ENCODE results near the gene KIF20A. TPM values are rescaled to one million over a fixed set of nuclear protein-coding genes. Genes with fewer than 3 reads are reported as not detected.

Gene KIF20A
- total RNA-seq, 4 donors from 2014 or later: 5.7 to 22.7 (median 17.8) TPM

DNA sequence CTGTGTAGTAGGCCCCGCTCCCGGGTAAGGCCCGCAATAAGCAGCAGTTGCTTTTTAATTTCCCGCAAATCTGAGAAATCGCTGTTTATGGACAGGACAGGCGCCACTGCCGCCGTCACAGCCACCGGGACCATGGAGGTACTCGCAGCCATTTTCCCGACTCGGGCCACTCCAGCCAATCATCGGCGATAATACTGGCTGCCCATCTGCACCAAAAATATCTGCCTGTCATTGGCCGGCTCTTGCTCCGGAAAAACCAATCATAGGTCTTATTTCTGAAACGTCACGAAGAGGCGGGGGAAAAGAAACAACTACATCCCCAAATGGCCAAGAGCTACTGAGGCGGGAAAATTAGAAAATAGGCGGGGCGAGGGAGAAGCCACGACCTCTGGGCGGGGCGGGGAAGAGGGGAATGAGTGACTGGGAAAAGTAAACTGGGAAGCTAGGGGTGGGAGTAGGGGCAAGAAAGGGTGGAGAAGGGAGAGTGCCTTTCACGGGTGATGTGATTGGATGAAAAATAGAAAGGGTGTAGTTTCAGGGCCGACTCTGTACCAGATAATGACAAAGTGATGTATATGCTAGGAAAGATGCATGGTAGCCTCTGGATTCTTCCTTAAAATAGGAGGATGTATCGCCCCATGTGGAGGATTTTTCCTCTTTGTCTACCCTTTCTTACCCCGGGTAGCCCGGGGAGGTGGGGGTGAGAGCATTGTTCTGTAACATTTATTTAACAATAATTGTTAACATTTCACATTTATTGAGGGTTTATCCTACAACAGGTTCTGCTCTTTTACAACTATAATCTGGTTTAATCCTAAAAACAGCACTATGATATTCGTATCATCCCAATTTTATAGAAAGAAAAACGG is 34.5 kb downstream of the KIF20A start, which contains the start of gene CDC23:
Gene CDC23, minus strand, starts transcription at position 163 of the 869 bp plus-strand sequence. Its CDS starts 11 bp downstream, at position 152.
- TF ChIP-seq, protein P1, sequence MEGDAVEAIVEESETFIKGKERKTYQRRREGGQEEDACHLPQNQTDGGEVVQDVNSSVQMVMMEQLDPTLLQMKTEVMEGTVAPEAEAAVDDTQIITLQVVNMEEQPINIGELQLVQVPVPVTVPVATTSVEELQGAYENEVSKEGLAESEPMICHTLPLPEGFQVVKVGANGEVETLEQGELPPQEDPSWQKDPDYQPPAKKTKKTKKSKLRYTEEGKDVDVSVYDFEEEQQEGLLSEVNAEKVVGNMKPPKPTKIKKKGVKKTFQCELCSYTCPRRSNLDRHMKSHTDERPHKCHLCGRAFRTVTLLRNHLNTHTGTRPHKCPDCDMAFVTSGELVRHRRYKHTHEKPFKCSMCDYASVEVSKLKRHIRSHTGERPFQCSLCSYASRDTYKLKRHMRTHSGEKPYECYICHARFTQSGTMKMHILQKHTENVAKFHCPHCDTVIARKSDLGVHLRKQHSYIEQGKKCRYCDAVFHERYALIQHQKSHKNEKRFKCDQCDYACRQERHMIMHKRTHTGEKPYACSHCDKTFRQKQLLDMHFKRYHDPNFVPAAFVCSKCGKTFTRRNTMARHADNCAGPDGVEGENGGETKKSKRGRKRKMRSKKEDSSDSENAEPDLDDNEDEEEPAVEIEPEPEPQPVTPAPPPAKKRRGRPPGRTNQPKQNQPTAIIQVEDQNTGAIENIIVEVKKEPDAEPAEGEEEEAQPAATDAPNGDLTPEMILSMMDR (IDR thresholded peaks at IDR 0.05): no peak
- peak in 1 of 4 donors; percentile 66 for TF ChIP-seq POLR2A (IDR thresholded peaks at IDR 0.05)
- intact Hi-C loops (cut with DNase I): no loop called here
- Histone ChIP-seq H3K9me3 (no peaks in the 10 kb centered on the region), H3K4me1 (peaks cover 11 to 35% (median 17%) of the 10 kb centered on the region in 3 donors), H3K27ac (peak within 1 kb of the TSS; percentile 87 to 92 (median 90)), H3K36me3 (peaks cover 0 to 20% (median 0%) of the 10 kb centered on the region in 3 donors), H3K4me3 (peak within 1 kb of the TSS; percentile 74 to 96 (median 90)), H3K27me3 (no peaks in the 10 kb centered on the region)
- DNase-seq: peak; percentile 73
- 1 to 2% methylated on average over 19 to 24 of the region's 32 CpGs for WGBS, 2 donors

DNA sequence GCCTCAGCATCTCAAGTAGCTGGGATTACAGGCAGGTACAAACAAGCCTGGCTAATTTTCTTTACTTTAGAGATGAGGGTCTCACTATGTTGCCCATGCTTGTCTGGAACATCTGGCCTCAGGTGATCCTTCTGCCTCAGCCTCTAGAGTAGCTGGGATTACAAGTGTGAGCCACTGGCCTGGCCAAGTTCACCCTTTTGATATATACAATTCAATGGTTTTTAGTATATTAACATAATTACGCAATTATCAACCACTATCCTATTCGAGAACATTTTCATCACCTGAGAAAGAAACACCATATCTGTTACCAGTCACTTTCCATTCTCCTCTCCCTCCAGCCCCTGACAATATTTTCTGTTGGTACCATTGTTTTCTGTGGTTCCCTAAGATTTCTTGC is 37.9 kb downstream of the KIF20A start:
- DNase-seq: no peak
- Histone ChIP-seq H3K4me1 (peaks cover 11 to 19% (median 13%) of the 10 kb centered on the region in 3 donors), H3K27ac (no peak overlapping the region), H3K9me3 (no peaks in the 10 kb centered on the region), H3K27me3 (no peaks in the 10 kb centered on the region), H3K4me3 (no peak overlapping the region), H3K36me3 (no peaks in the 10 kb centered on the region)
- intact Hi-C loops (cut with DNase I): no loop called here
- TF ChIP-seq, protein P1 (IDR thresholded peaks at IDR 0.05): no peak
- no peak for TF ChIP-seq POLR2A (IDR thresholded peaks at IDR 0.05)
- WGBS, 2 donors: 73 to 76% methylated on average over 2 of the region's 2 CpGs

DNA sequence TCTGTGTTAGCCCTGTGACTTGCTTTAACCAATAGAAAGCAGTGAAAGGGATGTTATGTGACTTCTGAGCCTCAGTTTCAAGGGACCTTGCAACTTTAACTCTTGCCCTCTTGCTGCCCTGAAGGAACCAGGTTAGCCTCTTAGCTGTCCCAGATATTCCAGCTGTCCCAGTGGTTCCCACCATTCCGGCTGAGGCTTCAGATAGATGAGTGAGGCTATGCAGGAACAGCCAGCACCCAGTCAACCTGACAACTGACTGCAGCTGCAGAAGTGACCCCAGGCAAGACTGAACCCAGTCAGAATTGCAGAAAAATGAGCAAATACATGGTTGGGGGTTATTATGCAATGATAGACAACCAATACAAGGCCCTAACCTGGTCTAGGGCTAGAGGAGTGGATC is 44.6 kb downstream of the KIF20A start:
- Histone ChIP-seq H3K4me3 (no peak overlapping the region), H3K9me3 (peaks cover 0 to 13% (median 4%) of the 10 kb centered on the region in 3 donors), H3K4me1 (no peaks in the 10 kb centered on the region), H3K27me3 (no peaks in the 10 kb centered on the region), H3K36me3 (no peaks in the 10 kb centered on the region), H3K27ac (no peak overlapping the region)
- no peak for TF ChIP-seq POLR2A (IDR thresholded peaks at IDR 0.05)
- TF ChIP-seq, protein P1 (IDR thresholded peaks at IDR 0.05): no peak
- whole genome bisulfite sequencing, 2 donors: 83% methylated on average over 1 of the region's 1 CpG; no CpG with 5 or more reads in 1 of the 2 donors
- intact Hi-C loops (cut with DNase I): loop anchor here (10.0 kb wide), 1 partner anchor 171 kb away; no protein-coding TSS in a partner anchor
- no peak for DNase-seq

DNA sequence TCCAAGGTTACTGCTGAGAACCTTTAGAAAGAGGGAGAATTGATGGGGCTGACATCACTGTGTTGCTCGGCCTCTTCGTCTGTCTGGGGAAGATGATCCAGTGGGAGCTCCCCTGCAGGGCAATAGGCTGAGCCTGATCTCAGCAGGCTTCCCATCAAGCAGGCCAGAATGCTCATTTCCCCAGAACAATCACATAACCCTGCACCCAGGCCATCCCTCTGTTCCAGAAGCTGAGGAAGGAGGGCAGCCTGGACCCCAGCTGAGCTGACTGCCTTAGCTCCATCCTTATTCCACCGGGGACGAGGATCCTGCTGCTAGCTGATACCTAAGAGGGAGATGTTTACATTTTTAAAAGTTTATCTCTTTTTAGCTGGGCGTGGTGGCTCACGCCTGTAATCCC is 45.8 kb downstream of the KIF20A start:
- Histone ChIP-seq H3K9me3 (peaks cover 0 to 13% (median 4%) of the 10 kb centered on the region in 3 donors), H3K27ac (no peak overlapping the region), H3K4me1 (no peaks in the 10 kb centered on the region), H3K4me3 (no peak overlapping the region), H3K27me3 (no peaks in the 10 kb centered on the region), H3K36me3 (no peaks in the 10 kb centered on the region)
- no peak for DNase-seq
- WGBS, 2 donors: 91 to 94% methylated on average over 4 of the region's 6 CpGs
- intact Hi-C loops (cut with DNase I): loop anchor here (10.0 kb wide), 1 partner anchor 170 kb away; no protein-coding TSS in a partner anchor
- TF ChIP-seq, protein P1 (IDR thresholded peaks at IDR 0.05): no peak
- TF ChIP-seq POLR2A (IDR thresholded peaks at IDR 0.05): no peak

DNA sequence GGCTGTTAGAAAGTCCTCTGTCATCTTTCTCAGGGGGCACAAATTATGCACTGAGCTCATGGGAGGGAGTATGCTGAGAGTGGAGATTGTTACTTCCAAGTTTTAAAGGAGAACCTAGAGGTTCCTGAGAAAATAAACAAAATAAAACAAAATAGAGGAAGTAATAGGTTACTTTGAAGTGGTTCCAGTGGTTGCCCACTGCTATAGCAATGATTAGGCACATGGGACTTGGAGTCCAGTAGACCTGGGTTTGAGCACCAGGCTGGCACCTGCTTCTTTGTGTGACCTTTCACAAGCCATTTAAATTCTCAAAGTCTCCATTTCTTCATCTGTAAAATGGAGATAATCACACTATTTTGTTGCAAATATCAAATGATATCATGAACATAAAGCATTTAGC is 48.0 kb downstream of the KIF20A start:
- Histone ChIP-seq H3K27me3 (no peaks in the 10 kb centered on the region), H3K36me3 (no peaks in the 10 kb centered on the region), H3K9me3 (peaks cover 0 to 13% (median 4%) of the 10 kb centered on the region in 3 donors), H3K27ac (no peak overlapping the region), H3K4me1 (peaks cover 0 to 15% (median 5%) of the 10 kb centered on the region in 3 donors), H3K4me3 (no peak overlapping the region)
- no peak for DNase-seq
- intact Hi-C loops (cut with DNase I): loop anchor here (10.0 kb wide), 1 partner anchor 168 kb away; no protein-coding TSS in a partner anchor
- TF ChIP-seq, protein P1 (IDR thresholded peaks at IDR 0.05): no peak
- TF ChIP-seq POLR2A (IDR thresholded peaks at IDR 0.05): no peak
